HFFc6 (cell line): ENCODE data around the gene RAP1GAP2. TPM values are rescaled to one million over a fixed set of nuclear protein-coding genes. Genes with fewer than 3 reads are reported as not detected.

Experiments used
- DNase-seq: peaks from one replicate; pipeline ENCODE4 v3.0.0-alpha.2; 2018
- H3K27ac Mint-ChIP-seq: 2 replicates; pipeline ENCODE4 v1.8.0; 2020; ENCODE audit warnings: mild to moderate bottlenecking, mixed read lengths
- H3K27me3 Mint-ChIP-seq: 2 replicates; pipeline ENCODE4 v1.8.0; 2021; ENCODE audit warnings: mild to moderate bottlenecking, moderate library complexity, mixed read lengths; ENCODE audit not compliant: insufficient read depth
- H3K36me3 Mint-ChIP-seq: 2 replicates; pipeline ENCODE4 v1.8.0; 2021; ENCODE audit warnings: low read depth, mixed read lengths
- H3K4me1 Mint-ChIP-seq: 2 replicates; pipeline ENCODE4 v1.8.0; 2020; ENCODE audit warnings: low read depth, mixed read lengths
- H3K4me3 Mint-ChIP-seq: 2 replicates; pipeline ENCODE4 v1.8.0; 2020; ENCODE audit warnings: mild to moderate bottlenecking, moderate library complexity, mixed read lengths
- H3K9me3 Mint-ChIP-seq: 2 replicates; pipeline ENCODE4 v1.8.0; 2020; ENCODE audit warnings: mild to moderate bottlenecking, mixed read lengths
- long read RNA-seq: library from polyadenylated mRNA; unstranded; transcript quantifications from one replicate; pipeline ENCODE4 v2.0.0, GENCODE V29; 2019
- total RNA-seq, 6 experiments: library from RNA; stranded (reverse); fragmentation: NEBNext Ultra II Directional; extraction: Animal tissue kit (Norgen Biotek cat#: 25700); gene quantifications; 2 replicates in 1 of 6; 3 replicates in 5 of 6; pipeline ENCODE4 v1.2.3, GENCODE V29; 2021
- TF ChIP-seq, protein P1 (sequence below): fragments of 200-600 bp; sonication (generic); IDR thresholded peaks from 2 replicates; pipeline ENCODE4 v1.5.0; 2021; ENCODE audit warnings: antibody characterized with exemption, mild to moderate bottlenecking

The RAP1GAP2 gene
- total RNA-seq, result 10 to 100 TPM in 5 of 6 experiments, 1 to 10 TPM in 1; 7.9 to 27.4 (median 23.9) TPM
- long read RNA-seq, result 0 reads

DNA sequence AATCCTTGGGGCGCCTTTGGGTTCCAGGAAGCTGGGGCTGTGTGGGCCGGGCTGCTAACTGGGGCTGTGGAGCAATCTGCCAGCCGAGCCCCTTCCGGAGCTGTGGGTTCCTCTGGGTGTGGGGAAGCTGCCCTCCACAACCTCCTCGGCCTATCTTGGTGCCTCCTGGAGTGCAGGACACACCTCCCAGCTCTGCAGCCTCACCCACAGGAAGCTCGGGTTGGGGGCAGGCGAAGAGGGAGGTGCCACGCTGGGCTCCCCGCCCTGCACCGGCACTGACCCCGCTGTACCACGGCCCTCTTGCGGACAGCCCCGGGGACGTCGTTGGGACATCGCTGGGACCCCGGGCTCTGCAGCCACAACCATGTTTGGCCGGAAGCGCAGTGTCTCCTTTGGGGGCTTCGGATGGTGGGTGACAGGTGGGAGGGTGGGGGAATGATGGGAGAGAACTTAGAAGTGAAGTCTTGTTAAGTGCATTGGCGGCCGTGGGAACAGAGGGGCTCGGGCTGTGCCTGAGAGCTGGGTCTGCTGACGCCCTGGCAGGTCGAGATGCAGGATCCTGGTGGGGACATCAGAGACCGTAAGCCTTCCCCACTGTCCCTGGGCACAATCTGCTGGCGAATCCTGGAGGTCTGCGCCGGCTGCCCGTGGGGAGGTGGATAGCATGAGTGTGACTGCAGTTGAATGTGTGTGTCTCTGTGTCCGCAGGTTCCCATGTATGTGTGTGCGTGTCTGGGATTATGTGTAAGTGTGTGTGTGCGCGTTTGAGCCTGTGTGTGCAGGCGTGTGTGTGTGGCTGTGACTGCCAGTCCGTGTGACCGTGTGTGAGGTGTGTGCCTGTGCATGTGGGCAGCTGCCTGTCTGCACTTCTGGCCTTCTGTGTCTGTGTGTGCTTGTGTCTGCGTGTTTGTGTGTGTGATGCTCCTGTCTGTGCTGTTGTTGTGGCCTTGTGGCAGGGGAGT is at the start of gene RAP1GAP2:
RAP1GAP2 (plus strand) TSS at position 275 of the 962 bp plus-strand sequence; CDS start at position 365, 90 bp downstream.
- no peaks in the 10 kb centered on the region for H3K4me1 Mint-ChIP-seq
- DNase-seq, result no peak
- H3K36me3 Mint-ChIP-seq, result no peaks in the 10 kb centered on the region
- no peak within 1 kb of the TSS for H3K4me3 Mint-ChIP-seq
- TF ChIP-seq, protein P1, sequence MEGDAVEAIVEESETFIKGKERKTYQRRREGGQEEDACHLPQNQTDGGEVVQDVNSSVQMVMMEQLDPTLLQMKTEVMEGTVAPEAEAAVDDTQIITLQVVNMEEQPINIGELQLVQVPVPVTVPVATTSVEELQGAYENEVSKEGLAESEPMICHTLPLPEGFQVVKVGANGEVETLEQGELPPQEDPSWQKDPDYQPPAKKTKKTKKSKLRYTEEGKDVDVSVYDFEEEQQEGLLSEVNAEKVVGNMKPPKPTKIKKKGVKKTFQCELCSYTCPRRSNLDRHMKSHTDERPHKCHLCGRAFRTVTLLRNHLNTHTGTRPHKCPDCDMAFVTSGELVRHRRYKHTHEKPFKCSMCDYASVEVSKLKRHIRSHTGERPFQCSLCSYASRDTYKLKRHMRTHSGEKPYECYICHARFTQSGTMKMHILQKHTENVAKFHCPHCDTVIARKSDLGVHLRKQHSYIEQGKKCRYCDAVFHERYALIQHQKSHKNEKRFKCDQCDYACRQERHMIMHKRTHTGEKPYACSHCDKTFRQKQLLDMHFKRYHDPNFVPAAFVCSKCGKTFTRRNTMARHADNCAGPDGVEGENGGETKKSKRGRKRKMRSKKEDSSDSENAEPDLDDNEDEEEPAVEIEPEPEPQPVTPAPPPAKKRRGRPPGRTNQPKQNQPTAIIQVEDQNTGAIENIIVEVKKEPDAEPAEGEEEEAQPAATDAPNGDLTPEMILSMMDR, result no peak
- no peak within 1 kb of the TSS for H3K27ac Mint-ChIP-seq
- no peaks in the 10 kb centered on the region for H3K9me3 Mint-ChIP-seq
- peaks cover 52% of the 10 kb centered on the region for H3K27me3 Mint-ChIP-seq

DNA sequence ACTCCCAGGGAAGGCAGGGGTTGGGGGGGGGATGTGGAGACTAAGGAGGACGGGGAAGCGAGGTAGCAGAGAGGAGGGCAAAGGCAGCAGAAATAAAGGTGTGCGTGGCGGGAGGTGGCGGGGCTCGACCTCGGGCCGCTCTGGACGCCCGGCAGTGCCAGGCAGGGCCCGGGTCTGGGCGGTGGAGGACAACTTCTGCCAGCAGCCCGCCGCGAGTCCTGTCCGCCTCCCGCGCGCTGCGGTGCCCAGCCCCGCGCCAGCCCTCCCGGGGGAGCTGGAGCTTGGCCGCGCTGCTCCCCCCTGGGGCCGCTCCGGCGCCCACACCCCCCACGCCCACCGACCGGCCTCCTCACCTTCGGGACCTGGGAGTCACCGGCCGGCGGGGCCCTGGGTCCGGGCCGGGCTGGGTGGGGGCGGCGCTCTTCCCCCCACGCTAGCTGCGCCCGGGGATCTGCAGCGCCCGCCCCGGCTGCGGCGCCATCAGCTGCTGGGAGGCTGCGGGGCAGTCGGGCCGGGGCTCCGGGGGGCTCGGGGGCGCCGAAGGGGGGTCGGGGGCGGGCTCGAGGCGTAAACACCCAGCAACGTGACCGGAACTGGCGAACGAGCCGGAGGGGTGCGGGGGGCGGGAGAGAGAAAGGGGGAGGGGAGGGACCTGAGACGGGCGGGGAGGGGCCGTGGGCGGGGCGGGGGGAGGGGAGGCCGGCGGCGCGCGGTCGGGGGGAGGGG is 47.0 kb upstream of the RAP1GAP2 start, which contains the start of gene CCDC92B:
CCDC92B (minus strand) TSS at position 595 of the 726 bp plus-strand sequence. CDS start 14,507 bp downstream, outside the sequence.
- peaks cover 34% of the 10 kb centered on the region for H3K27me3 Mint-ChIP-seq
- no peaks in the 10 kb centered on the region for H3K36me3 Mint-ChIP-seq
- H3K27ac Mint-ChIP-seq, result no peak within 1 kb of the TSS
- H3K4me1 Mint-ChIP-seq, result no peaks in the 10 kb centered on the region
- no peak within 1 kb of the TSS for H3K4me3 Mint-ChIP-seq
- no peaks in the 10 kb centered on the region for H3K9me3 Mint-ChIP-seq
- TF ChIP-seq, protein P1, result no peak
- no peak for DNase-seq

DNA sequence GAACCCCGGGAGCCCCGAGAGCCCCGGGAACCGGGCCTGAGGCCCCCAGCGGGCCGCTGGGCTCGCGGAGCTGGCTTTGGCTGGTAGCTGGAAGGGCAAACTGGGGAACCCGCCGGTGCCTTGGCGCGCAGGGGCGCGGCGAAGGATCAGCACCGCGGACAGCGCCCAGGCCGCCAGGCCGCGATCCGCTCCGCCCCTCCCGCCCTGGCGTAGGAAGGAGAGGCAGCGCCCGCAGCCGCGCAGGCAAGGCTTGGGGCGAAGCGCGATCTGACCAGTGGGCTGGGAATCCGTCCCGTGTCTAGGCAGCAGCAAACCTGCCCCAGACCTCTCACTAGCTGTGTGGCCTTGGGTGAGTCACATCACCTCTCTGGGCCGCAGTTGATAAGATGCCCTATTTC is 46.5 kb upstream of the RAP1GAP2 start:
- TF ChIP-seq, protein P1, result no peak
- Mint-ChIP-seq H3K36me3 (no peaks in the 10 kb centered on the region), H3K4me3 (no peak overlapping the region), H3K27ac (no peak overlapping the region), H3K27me3 (peaks cover 36% of the 10 kb centered on the region), H3K9me3 (no peaks in the 10 kb centered on the region), H3K4me1 (no peaks in the 10 kb centered on the region)
- peak; percentile 34 for DNase-seq

DNA sequence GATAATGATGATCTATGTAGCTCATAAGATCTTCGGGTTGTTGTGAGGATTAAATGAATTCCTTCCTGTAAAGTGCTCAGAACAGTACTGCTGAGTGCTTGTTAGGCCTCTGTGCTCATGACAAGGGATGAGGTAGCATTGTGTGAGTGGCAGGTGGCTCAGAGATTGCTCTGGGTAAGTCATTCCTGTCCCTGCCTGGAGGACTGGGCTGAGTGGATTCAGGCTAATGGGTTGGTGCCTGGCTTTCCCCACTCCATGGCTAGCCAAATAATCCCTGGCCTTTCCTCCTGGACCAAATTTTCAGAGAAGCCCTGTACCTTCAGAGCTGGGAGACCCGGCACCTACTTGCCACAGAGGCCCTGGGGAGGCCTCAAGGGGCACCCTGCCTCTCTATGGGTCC is 45.5 kb upstream of the RAP1GAP2 start:
- Mint-ChIP-seq H3K4me1 (no peaks in the 10 kb centered on the region), H3K4me3 (no peak overlapping the region), H3K27me3 (peaks cover 33% of the 10 kb centered on the region), H3K27ac (no peak overlapping the region), H3K36me3 (no peaks in the 10 kb centered on the region), H3K9me3 (no peaks in the 10 kb centered on the region)
- TF ChIP-seq, protein P1, result no peak
- DNase-seq, result no peak

DNA sequence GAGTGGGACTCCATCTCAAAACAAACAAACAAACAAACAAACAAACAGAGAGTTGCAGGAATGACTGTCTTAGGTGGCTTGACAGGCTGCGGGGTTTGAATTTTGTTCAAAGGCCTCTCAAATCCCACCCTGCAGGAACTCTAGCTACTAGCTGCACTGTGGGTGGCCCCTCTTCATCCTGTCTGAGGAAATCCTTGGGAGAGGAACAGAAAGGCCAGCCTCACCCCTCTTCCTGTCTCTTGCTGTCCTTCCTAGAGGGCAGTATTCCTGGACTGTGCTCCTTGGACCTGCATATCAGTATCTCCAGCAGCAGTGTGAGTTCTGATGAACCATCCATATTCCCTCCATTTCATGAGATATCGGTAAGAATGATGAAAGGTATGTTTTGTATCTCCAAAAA is 44.7 kb upstream of the RAP1GAP2 start:
- DNase-seq, result no peak
- no peaks in the 10 kb centered on the region for H3K36me3 Mint-ChIP-seq
- peaks cover 29% of the 10 kb centered on the region for H3K27me3 Mint-ChIP-seq
- H3K27ac Mint-ChIP-seq, result no peak overlapping the region
- TF ChIP-seq, protein P1, result no peak; the same call in 1 of the 2 replicates
- H3K4me1 Mint-ChIP-seq, result no peaks in the 10 kb centered on the region
- H3K4me3 Mint-ChIP-seq, result no peak overlapping the region
- no peaks in the 10 kb centered on the region for H3K9me3 Mint-ChIP-seq
